SIG-M5 (cell line): ENCODE data around the gene RHOBTB1.

Experiments used
- DNase-seq: peaks from one replicate; lab custom pipeline; 2025; lab: John Stamatoyannopoulos, UW

The RHOBTB1 gene

GRCh38 chr10:60964257-60965235, 20.6 kb upstream of the RHOBTB1 start:
- no peak for DNase-seq

- DNase-seq = no peak
Observed at GRCh38 chr10:60963441-60964256, 19.7 kb upstream of the RHOBTB1 start.

GRCh38 chr10:60962946-60963345, 19.0 kb upstream of the RHOBTB1 start:
- DNase-seq = no peak

DNA sequence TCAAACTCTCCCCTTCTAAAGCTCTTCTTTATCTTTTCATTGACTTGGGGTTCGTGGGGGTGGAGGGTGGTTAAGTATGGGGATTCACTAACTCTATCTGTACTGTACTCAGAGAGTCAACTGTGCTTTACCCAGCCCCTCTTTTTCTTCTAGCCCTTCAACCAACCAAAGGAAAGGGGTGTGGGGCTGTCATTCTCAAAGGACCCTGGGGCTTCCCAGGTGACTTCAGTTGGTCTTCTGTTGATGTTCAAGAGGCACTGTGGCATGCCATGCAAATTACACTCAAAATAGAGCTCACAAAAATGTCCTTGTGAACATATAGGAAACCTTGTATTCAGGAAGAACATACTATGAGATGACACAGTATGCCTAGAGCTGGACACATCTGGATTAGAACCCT, 16.9 kb upstream of the RHOBTB1 start:
- no peak for DNase-seq

DNA sequence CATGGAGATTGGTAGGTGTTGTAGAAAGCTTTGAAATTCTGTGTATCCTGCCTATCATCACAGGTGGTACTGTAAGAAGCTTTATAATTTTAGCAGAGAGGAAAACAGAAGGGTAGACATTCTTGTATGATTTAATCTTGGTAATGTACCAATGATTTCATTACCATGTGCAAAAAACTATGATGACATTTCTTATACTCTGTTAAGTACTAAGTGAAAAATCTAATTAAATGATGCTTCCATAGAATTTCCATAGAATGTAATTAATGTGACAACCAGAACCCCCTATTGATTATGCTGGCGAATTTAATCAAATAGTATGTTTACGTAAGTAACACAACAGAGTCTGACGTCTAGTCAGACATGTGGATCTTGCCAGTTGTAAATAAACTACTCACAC, 16.0 kb upstream of the RHOBTB1 start:
- no peak for DNase-seq

DNA sequence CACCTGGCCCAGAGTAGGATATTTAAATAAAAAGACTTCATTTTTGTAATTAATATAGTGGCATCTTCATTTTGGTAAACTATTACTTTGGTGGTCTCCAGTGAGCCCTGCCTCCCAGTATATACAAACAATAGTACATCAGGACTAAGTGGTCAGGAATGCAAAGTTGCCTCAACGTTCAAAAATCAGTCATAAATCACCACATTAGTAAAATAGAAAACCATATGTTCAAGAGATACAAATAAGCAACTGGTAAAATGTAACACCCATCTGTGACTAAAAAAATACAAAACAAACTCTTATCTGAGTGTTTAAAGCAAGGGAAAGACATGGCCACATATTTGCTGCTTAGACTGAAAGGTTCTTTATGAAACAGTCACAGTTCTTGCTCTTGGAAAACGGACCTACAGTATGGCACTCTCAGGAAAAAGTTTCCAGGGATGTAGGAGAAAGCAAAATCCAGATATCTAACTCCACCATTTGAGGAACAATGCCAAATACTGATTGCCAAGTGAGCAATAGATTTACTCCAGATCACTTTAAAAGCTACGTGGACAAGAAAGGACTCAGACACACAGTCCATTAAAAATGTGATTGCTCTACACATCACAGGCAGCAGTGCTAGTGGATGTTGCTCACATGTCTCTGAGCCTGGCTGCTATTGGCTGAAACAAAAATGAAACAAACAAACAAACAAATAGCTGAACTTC, 15.1 kb upstream of the RHOBTB1 start:
- no peak for DNase-seq

- no peak for DNase-seq
Observed at GRCh38 chr10:60957667-60958221, 13.8 kb upstream of the RHOBTB1 start.

DNA sequence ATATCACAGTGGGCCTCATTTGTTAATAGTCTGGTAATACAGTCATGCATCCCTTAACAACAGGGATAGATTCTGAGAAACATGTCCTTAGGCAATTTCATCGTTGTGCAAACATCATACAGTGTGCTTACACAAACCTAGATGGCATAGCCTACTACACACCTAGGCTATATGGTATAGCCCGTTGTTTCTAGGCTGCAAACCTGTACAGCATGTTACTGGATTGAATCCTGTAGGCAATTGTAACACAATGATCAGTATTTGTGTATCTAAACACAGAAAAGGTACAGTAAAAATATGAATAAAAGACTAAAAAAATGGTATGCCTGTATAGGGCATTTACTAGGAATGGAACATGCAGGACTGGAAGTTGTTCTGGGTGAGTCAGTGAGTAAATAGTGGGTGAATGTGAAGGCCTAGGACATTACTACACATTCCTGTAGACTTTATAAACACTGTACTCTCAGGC, 12.0 kb upstream of the RHOBTB1 start:
- no peak for DNase-seq

- DNase-seq = no peak
Observed at GRCh38 chr10:60955316-60955715, 11.3 kb upstream of the RHOBTB1 start.

GRCh38 chr10:60954035-60954434, 10.1 kb upstream of the RHOBTB1 start:
- DNase-seq = no peak

- no peak for DNase-seq
Observed at GRCh38 chr10:60953420-60953819, 9.4 kb upstream of the RHOBTB1 start.

GRCh38 chr10:60952846-60953220, 8.8 kb upstream of the RHOBTB1 start:
- no peak for DNase-seq

- DNase-seq = no peak
Observed at GRCh38 chr10:60952067-60952845, 8.3 kb upstream of the RHOBTB1 start.

DNA sequence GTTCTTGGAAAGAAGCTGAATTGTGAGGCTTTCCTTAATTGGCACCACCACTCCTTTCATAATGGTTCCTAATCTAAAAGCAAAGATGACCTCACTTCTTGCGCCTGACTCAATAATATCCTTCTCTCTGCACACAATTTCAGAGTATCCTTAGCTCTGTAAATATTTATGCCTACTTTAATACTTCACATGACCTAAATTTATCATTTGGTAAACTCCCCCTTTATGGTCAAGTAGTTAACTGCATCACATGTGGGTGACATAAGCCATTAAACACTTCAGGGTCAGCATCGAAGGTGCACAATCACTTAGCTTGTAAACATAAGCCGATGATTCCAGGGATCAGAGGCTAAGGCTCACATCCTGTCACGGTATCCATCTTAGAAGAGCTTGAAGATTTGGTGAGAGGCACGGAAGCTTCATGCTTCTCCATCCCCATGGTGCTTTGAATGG, 7.3 kb upstream of the RHOBTB1 start:
- DNase-seq = no peak

- DNase-seq = no peak
Observed at GRCh38 chr10:60950300-60950699, 6.3 kb upstream of the RHOBTB1 start.

GRCh38 chr10:60948851-60949250, 4.9 kb upstream of the RHOBTB1 start:
- DNase-seq = no peak

DNA sequence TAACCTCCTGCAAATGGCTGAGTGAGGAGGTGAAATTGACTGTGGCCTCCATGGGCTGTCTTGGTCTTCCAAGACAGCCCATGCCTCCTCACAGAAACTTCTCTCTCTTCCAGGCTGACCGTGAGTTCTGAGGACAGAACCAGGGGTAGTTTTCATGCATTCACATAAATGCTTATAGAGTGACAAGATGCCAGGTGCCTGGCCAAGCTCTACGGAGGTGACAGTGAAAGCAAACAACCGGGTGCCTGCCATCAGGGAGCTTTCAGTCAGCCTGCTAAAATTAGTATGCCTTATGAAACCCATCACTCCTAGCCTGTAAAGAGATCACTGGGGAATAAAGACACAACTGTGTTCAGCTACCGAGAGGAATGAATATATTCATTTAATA, 919 bp upstream of the RHOBTB1 start:
- DNase-seq = no peak

DNA sequence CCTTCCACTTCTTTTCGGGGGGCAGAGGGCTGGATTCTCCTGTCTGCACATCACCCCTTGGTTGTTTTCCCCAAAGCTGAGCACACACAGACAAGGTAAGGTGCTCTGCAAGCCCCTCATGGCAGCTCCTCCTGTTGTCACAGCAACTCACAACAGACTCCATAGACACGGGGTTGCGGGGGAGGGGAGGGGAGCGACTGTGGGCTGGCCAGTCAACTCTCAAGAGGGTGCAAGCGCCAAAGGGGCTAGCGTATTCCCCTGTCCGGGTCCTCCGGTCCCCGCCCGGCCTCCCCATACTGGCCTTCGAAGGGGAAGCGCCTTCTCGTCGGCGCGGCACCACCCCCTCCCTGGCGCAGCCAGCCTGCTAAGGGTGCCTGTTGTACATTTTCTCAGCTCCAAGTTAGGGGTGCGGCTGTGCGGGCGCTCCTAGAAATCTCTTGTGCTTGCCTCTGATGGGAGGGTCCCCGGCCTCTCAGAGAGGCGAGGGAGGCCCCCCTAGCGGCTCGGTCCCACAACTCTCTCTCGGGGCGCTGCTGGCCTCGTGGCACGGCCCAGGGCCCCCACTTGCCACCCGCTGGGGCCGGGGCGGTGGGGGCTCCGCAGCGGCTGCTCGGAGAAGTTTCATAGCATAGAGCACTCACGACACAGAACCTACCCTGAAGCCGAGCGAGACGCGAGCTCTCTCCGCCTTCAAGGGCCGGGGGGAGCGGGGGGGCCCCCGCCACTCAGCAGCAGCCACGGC, 498 bp downstream of the RHOBTB1 start:
- no peak for DNase-seq

DNA sequence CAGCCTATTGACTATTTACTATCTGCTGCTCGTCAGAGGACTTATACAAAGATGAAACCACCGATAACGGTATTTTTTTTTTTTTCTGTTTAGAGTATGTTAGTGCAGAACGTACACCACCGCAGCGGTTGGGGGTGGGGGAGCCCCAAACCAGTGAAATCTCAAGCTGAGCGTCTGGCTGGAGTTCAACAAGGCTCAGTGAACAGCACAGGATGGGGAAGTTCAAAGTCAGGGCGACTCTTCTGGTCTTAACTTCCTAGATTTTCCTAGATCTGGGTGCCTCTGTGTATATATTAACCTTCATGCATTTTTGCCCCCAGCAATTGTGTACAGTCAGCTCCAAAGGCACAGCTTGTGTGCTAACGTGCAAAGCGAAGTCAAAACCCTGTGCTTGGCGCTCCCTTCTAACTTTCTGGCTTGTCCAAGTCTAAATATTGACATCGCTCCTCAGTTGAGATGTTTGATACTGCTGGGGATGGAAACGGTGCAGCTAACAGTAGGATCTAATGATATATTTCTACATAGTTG, 1.1 kb downstream of the RHOBTB1 start:
- DNase-seq = no peak

DNA sequence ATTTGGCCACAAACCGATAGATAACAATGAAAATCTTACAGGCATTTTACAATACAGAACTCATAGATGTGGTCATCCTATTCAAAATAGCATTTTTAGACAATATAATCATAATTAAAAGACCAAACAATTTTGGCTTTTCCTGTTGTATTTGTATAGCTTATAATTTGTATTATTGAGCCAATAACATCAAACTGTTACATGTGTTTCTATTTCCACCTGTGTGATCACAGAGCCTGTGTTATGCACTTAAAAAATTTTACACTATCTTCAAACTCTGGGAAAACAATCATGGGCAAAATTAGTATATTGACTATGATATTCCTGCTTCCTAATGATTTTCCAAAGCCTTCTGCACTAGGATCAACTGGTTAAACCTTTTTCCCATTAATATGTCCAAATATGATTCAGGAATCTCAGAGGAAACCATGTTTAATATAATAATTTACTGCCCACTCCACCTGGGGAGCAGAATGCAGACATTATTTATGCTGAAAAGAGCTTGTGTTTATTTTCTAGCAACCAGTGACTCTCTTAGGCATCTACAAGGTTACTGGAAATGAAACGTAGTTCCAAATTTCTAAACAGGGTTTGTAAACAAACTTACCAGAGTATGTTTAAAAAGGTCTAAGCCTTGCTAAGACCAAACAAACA, 1.7 kb downstream of the RHOBTB1 start:
- DNase-seq = no peak
